Measurements from ENCODE around the gene ATOX1. TPM values are rescaled to one million over a fixed set of nuclear protein-coding genes. Genes with fewer than 3 reads are reported as not detected.

The ATOX1 gene
- total and polyA plus RNA-seq, 10 of the 15 experiments (the other 5 are each of a cell fraction or from before 2014, with no cell fraction given): 130 to 642 (median 245) TPM

- TF ChIP-seq ZBTB40 (IDR thresholded peaks at IDR 0.05; ENCODE audit: borderline replicate concordance): no peak
- no peak for TF ChIP-seq NR2C1 (IDR thresholded peaks at IDR 0.05)
- no peak for TF ChIP-seq NKRF (conservative IDR thresholded peaks at IDR 0.05)
- TF ChIP-seq TCF12 (IDR thresholded peaks at IDR 0.05; ENCODE audit: low read depth, low read length): 0 out of 2 replicates have a peak, but pooled peaks have one; percentile 10
- TF ChIP-seq MLLT1 (IDR thresholded peaks at IDR 0.05): peak; percentile 69
- no peak for TF ChIP-seq TBL1XR1 (IDR thresholded peaks at IDR 0.05; ENCODE audit: low read depth, low read length)
- TF ChIP-seq PBX3 (IDR thresholded peaks at IDR 0.05; ENCODE audit: insufficient replicate concordance, low read depth, low read length): no peak
- no peak for TF ChIP-seq NFXL1 (IDR thresholded peaks at IDR 0.05; ENCODE audit: borderline replicate concordance)
- TF ChIP-seq CHD1 (IDR thresholded peaks at IDR 0.05; ENCODE audit: low read depth, low read length): no peak
- TF ChIP-seq POLR2AphosphoS2 (IDR thresholded peaks at IDR 0.05; ENCODE audit: low read depth, low read length): no peak
- TF ChIP-seq HCFC1 (IDR thresholded peaks at IDR 0.05; ENCODE audit: low read length): no peak
- no peak for TF ChIP-seq BRCA1 (IDR thresholded peaks at IDR 0.05; ENCODE audit: low read depth, low read length)
- TF ChIP-seq E2F4 (IDR thresholded peaks at IDR 0.05; ENCODE audit: low read depth, low read length): no peak
- TF ChIP-seq SREBF1 (IDR thresholded peaks at IDR 0.05; ENCODE audit: low read length): no peak
- peak; percentile 64 for TF ChIP-seq MEF2A (IDR thresholded peaks at IDR 0.05; ENCODE audit: insufficient read depth, low read depth, low read length)
- no peak for TF ChIP-seq SMAD5 (IDR thresholded peaks at IDR 0.05; ENCODE audit: low read depth)
- TF ChIP-seq NR2F1 (conservative IDR thresholded peaks at IDR 0.05): no peak
Measured at GRCh38 chr5:151721087-151721646, 37.3 kb downstream of the ATOX1 start (continued).
